HEK293 (cell line): ENCODE results near the gene STAT2.
A peak's percentile ranks its signal among the peaks of the same experiment; 100 is the strongest.

Experiments
- CTCF ChIA-PET: fragments of 350-600 bp; formaldehyde crosslinking; extraction: SDS; loops from one replicate; lab custom pipeline; 2021; ENCODE audit warnings: antibody characterized with exemption; lab: Yijun Ruan, JAX
- POLR2A ChIA-PET: fragments of 300-600 bp; formaldehyde crosslinking; extraction: SDS; loops from one replicate; lab custom pipeline; 2020; ENCODE audit warnings: antibody characterized with exemption, inconsistent platforms; lab: Yijun Ruan, JAX
- H3K27ac ChIP-seq: fragments of 200-500 bp; sonication (Bioruptor generic); 2 replicates; pipeline ENCODE4 v1.5.1; 2014; ENCODE audit warnings: low read depth, low read length, control low read depth, inconsistent platforms; ENCODE audit errors: extremely low read depth
- H3K36me3 ChIP-seq, 2 experiments: fragments of 200-500 bp in 1 of 2; sonication (Bioruptor generic) in 1 of 2; 1 replicate in 1 of 2; 2 replicates in 1 of 2; pipeline ENCODE4 v1.5.1; 2014 to 2017; ENCODE audit warnings: inconsistent platforms in 2 of 2, low read length in 2 of 2; ENCODE audit not compliant: control insufficient read depth in 2 of 2, insufficient read depth in 1 of 2
- H3K4me1 ChIP-seq: fragments of 200-500 bp; sonication (Bioruptor generic); 2 replicates; pipeline ENCODE4 v1.5.1; 2014; ENCODE audit warnings: mild to moderate bottlenecking, low read length, inconsistent platforms; ENCODE audit not compliant: control insufficient read depth, insufficient read depth
- H3K4me3 ChIP-seq: 2 replicates; pipeline ENCODE4 v1.5.1; 2011; ENCODE audit warnings: low read depth, mild to moderate bottlenecking, control low read depth, low read length, moderate library complexity
- H3K9me3 ChIP-seq: fragments of 200-500 bp; sonication (Bioruptor generic); 2 replicates; pipeline ENCODE4 v1.5.1; 2014; ENCODE audit warnings: low read depth, low read length, inconsistent platforms; ENCODE audit not compliant: control insufficient read depth, insufficient read depth
- ATF2 ChIP-seq: fragments of 450-650 bp; formaldehyde crosslinking; IDR thresholded peaks from 2 replicates; pipeline ENCODE4 v1.5.1; 2016; ENCODE audit warnings: missing biosample characterization, missing genetic modification characterization, low read depth
- CTCF ChIP-seq: fragments of 450-650 bp; formaldehyde crosslinking; IDR thresholded peaks from 2 replicates; pipeline ENCODE4 v1.5.1; 2016; ENCODE audit warnings: missing biosample characterization, missing genetic modification characterization
- KLF1 ChIP-seq: fragments of 450-650 bp; formaldehyde crosslinking; IDR thresholded peaks from 2 replicates; pipeline ENCODE4 v1.5.1; 2016; ENCODE audit warnings: missing biosample characterization, missing genetic modification characterization
- REPIN1 ChIP-seq: fragments of 450-650 bp; formaldehyde crosslinking; IDR thresholded peaks from 2 replicates; pipeline ENCODE4 v1.5.1; 2017; ENCODE audit warnings: missing biosample characterization, missing genetic modification characterization, low read depth
- SCRT2 ChIP-seq: fragments of 450-650 bp; formaldehyde crosslinking; IDR thresholded peaks from 2 replicates; pipeline ENCODE4 v1.5.1; 2016; ENCODE audit warnings: missing biosample characterization, missing genetic modification characterization
- SP7 ChIP-seq: fragments of 450-650 bp; formaldehyde crosslinking; IDR thresholded peaks from 2 replicates; pipeline ENCODE4 v1.5.1; 2016; ENCODE audit warnings: missing biosample characterization, missing genetic modification characterization
- ZBTB20 ChIP-seq: fragments of 450-650 bp; formaldehyde crosslinking; IDR thresholded peaks from 2 replicates; pipeline ENCODE4 v1.5.1; 2016; ENCODE audit warnings: missing biosample characterization, missing genetic modification characterization
- ZBTB6 ChIP-seq: fragments of 450-650 bp; formaldehyde crosslinking; IDR thresholded peaks from 2 replicates; pipeline ENCODE4 v1.5.1; 2017; ENCODE audit warnings: missing biosample characterization, missing genetic modification characterization
- ZFP3 ChIP-seq: fragments of 450-650 bp; formaldehyde crosslinking; IDR thresholded peaks from 2 replicates; pipeline ENCODE4 v1.5.1; 2016; ENCODE audit warnings: low read depth, missing biosample characterization, missing genetic modification characterization
- ZIC2 ChIP-seq: fragments of 450-650 bp; formaldehyde crosslinking; IDR thresholded peaks from 2 replicates; pipeline ENCODE4 v1.5.1; 2016; ENCODE audit warnings: missing biosample characterization, missing genetic modification characterization
- ZNF311 ChIP-seq: fragments of 450-650 bp; formaldehyde crosslinking; IDR thresholded peaks from 2 replicates; pipeline ENCODE4 v1.5.1; 2017; ENCODE audit warnings: missing biosample characterization, missing genetic modification characterization, borderline replicate concordance
- ZNF366 ChIP-seq: fragments of 450-650 bp; formaldehyde crosslinking; conservative IDR thresholded peaks from 2 replicates; pipeline ENCODE4 v1.5.1; 2016; ENCODE audit warnings: missing biosample characterization, missing genetic modification characterization
- ZNF423 ChIP-seq: fragments of 450-650 bp; formaldehyde crosslinking; IDR thresholded peaks from 2 replicates; pipeline ENCODE4 v1.5.1; 2016; ENCODE audit warnings: missing biosample characterization, missing genetic modification characterization
- ZNF544 ChIP-seq: fragments of 450-650 bp; formaldehyde crosslinking; IDR thresholded peaks from 2 replicates; pipeline ENCODE4 v1.5.0; 2017; ENCODE audit warnings: missing biosample characterization, missing genetic modification characterization
- ZNF548 ChIP-seq: fragments of 450-650 bp; formaldehyde crosslinking; IDR thresholded peaks from 2 replicates; pipeline ENCODE4 v1.5.1; 2016; ENCODE audit warnings: missing biosample characterization, missing genetic modification characterization
- ZNF596 ChIP-seq: fragments of 450-650 bp; IDR thresholded peaks from 2 replicates; pipeline ENCODE4 v1.5.0; 2018; ENCODE audit warnings: missing biosample characterization, mild to moderate bottlenecking, missing genetic modification characterization, moderate library complexity
- ZNF623 ChIP-seq: fragments of 450-650 bp; formaldehyde crosslinking; IDR thresholded peaks from 2 replicates; pipeline ENCODE4 v1.5.1; 2016; ENCODE audit warnings: missing biosample characterization, missing genetic modification characterization
- ZNF645 ChIP-seq: fragments of 450-650 bp; formaldehyde crosslinking; IDR thresholded peaks from 2 replicates; pipeline ENCODE4; 2016; ENCODE audit warnings: missing biosample characterization, missing genetic modification characterization
- ZNF664 ChIP-seq: fragments of 450-650 bp; formaldehyde crosslinking; IDR thresholded peaks from 2 replicates; pipeline ENCODE4 v1.5.1; 2016; ENCODE audit warnings: missing biosample characterization, missing genetic modification characterization
- ZNF830 ChIP-seq: fragments of 450-650 bp; IDR thresholded peaks from 2 replicates; pipeline ENCODE4 v1.5.0; 2018; ENCODE audit warnings: missing biosample characterization, missing genetic modification characterization, low read depth, mild to moderate bottlenecking, moderate library complexity
- ZSCAN16 ChIP-seq: fragments of 450-650 bp; formaldehyde crosslinking; IDR thresholded peaks from 2 replicates; pipeline ENCODE4 v1.5.1; 2016; ENCODE audit warnings: missing biosample characterization, missing genetic modification characterization

Gene STAT2

GRCh38 chr12:56339158-56339422, 20.8 kb downstream of the STAT2 start:
- CTCF ChIA-PET = interaction anchor here (0.6 kb wide), 3 partner anchors 10 to 180 kb away, joined by 3 read pairs; no protein-coding TSS in a partner anchor
- no peak overlapping the region for H3K27ac ChIP-seq
- H3K4me1 ChIP-seq = no peaks in the 10 kb centered on the region
- no peak overlapping the region for H3K4me3 ChIP-seq
- no peaks in the 10 kb centered on the region for H3K9me3 ChIP-seq
- POLR2A ChIA-PET = interaction anchor here (2.3 to 2.9 kb wide), 2 partner anchors 21 to 23 kb away, joined by 10 to 12 read pairs; partner anchors contain the start of genes CNPY2 and STAT2
- H3K36me3 ChIP-seq = peaks cover 0 to 23% of the 10 kb centered on the region in 2 experiments; a peak in 1 of 3 replicates
- no peak for TF ChIP-seq ZNF366 (tag by site-specific recombination)
- no peak for TF ChIP-seq ZNF623
- no peak for TF ChIP-seq CTCF
- no peak for TF ChIP-seq SP7
- no peak for TF ChIP-seq ZNF830
- TF ChIP-seq KLF1 (tag by site-specific recombination) = no peak
- no peak for TF ChIP-seq ZNF544 (tag by site-specific recombination)
- TF ChIP-seq ZNF311 (tag by site-specific recombination) = no peak
- no peak for TF ChIP-seq REPIN1 (tag by site-specific recombination)
- TF ChIP-seq ZNF548 (tag by site-specific recombination) = no peak
- TF ChIP-seq ZNF596 (tag by site-specific recombination) = no peak
- TF ChIP-seq ZNF645 = no peak
- no peak for TF ChIP-seq ZSCAN16 (tag by site-specific recombination)
- TF ChIP-seq, all 188 proteins: peak for 0

- TF ChIP-seq ZNF423 (tag by site-specific recombination) = no peak
- peak; percentile 63 for TF ChIP-seq ZIC2 (tag by site-specific recombination)
- no peak for TF ChIP-seq ZBTB6 (tag by site-specific recombination)
- H3K36me3 ChIP-seq = peaks cover 0 to 17% of the 10 kb centered on the region in 2 experiments; a peak in 1 of 3 replicates
- no peaks in the 10 kb centered on the region for H3K9me3 ChIP-seq
- H3K4me1 ChIP-seq = no peaks in the 10 kb centered on the region
- ChIA-PET POLR2A (interaction anchor here (2.3 to 2.9 kb wide), 2 partner anchors 22 kb away, joined by 10 to 12 read pairs; partner anchors contain the start of genes CNPY2 and STAT2), CTCF (interaction anchor here (0.6 kb wide), 3 partner anchors 10 to 97 kb away, joined by 3 to 4 read pairs (median 3); no protein-coding TSS in a partner anchor)
- no peak within 1 kb of the TSS for H3K27ac ChIP-seq
- no peak within 1 kb of the TSS for H3K4me3 ChIP-seq
Measured at GRCh38 chr12:56338308-56339157, 21.4 kb downstream of the STAT2 start, which contains the start of gene IL23A. Gene IL23A (plus strand): TSS chr12:56338884. CDS start chr12:56339045, 161 bp downstream.

GRCh38 chr12:56337753-56338251, 22.1 kb downstream of the STAT2 start:
- Histone ChIP-seq H3K9me3 (no peaks in the 10 kb centered on the region), H3K27ac (no peak overlapping the region), H3K4me3 (no peak overlapping the region), H3K4me1 (peaks cover 4% of the 10 kb centered on the region), H3K36me3 (peaks cover 0 to 10% of the 10 kb centered on the region in 2 experiments; a peak in 1 of 3 replicates)
- ChIA-PET POLR2A (interaction anchor here (2.3 to 2.9 kb wide), 2 partner anchors 22 kb away, joined by 10 to 12 read pairs; partner anchors contain the start of genes CNPY2 and STAT2), CTCF (no interaction called here)
- TF ChIP-seq ZFP3 = no peak
- peak; percentile 63; the same call in 1 of the 2 replicates for TF ChIP-seq SCRT2
- no peak for TF ChIP-seq ZBTB20 (tag by site-specific recombination)
- TF ChIP-seq ZNF664 (tag by site-specific recombination) = no peak
- peak; percentile 38; the same call in 1 of the 2 replicates for TF ChIP-seq ATF2
